SK-N-SH treated with all-trans-retinoic acid at 6 μM for 48 hours (cell line): ENCODE measurements around the gene SDK2.

Experiments used
- ARNTL ChIP-seq: fragments of 450-650 bp; formaldehyde crosslinking; IDR thresholded peaks from 2 replicates; pipeline ENCODE4 v1.5.0; 2020; ENCODE audit warnings: low read depth, mild to moderate bottlenecking, moderate library complexity, borderline replicate concordance
- BACH2 ChIP-seq: fragments of 250-450 bp; sonication (Bioruptor Pico); IDR thresholded peaks from 2 replicates; pipeline ENCODE4 v1.9.0; 2021; ENCODE audit warnings: mild to moderate bottlenecking, borderline replicate concordance
- GLIS3 ChIP-seq: fragments of 250-450 bp; sonication (Bioruptor Pico); IDR thresholded peaks from 2 replicates; pipeline ENCODE4 v1.5.0; 2020; ENCODE audit warnings: mild to moderate bottlenecking, moderate library complexity
- OSR1 ChIP-seq: fragments of 250-450 bp; sonication (Bioruptor Pico); IDR thresholded peaks from 2 replicates; pipeline ENCODE4 v1.8.0; 2022; ENCODE audit warnings: moderate library complexity, mild to moderate bottlenecking, inconsistent platforms
- POU6F1 ChIP-seq: fragments of 250-450 bp; sonication (Bioruptor Pico); IDR thresholded peaks from 2 replicates; pipeline ENCODE4 v1.8.0; 2021; ENCODE audit warnings: low read depth, mild to moderate bottlenecking, moderate library complexity, borderline replicate concordance
- RARB ChIP-seq: fragments of 250-450 bp; sonication (Bioruptor Pico); IDR thresholded peaks from 2 replicates; pipeline ENCODE4 v1.8.0; 2021; ENCODE audit warnings: mild to moderate bottlenecking, moderate library complexity
- TSHZ2 ChIP-seq: fragments of 250-450 bp; sonication (Bioruptor Pico); IDR thresholded peaks from 2 replicates; pipeline ENCODE4 v1.5.0; 2020; ENCODE audit warnings: mild to moderate bottlenecking, moderate library complexity
- ZC3H10 ChIP-seq: fragments of 250-450 bp; sonication (Bioruptor Pico); IDR thresholded peaks from 2 replicates; pipeline ENCODE4 v1.5.1; 2021; ENCODE audit warnings: mild to moderate bottlenecking, moderate library complexity
- ZFP3 ChIP-seq: fragments of 250-450 bp; sonication (Bioruptor Pico); IDR thresholded peaks from 2 replicates; pipeline ENCODE4 v1.5.0; 2020; ENCODE audit warnings: mild to moderate bottlenecking, moderate library complexity
- ZFP30 ChIP-seq: fragments of 450-650 bp; formaldehyde crosslinking; IDR thresholded peaks from 2 replicates; pipeline ENCODE4 v1.5.0; 2022; ENCODE audit warnings: mild to moderate bottlenecking, moderate library complexity
- ZNF565 ChIP-seq: fragments of 450-650 bp; formaldehyde crosslinking; conservative IDR thresholded peaks from 2 replicates; pipeline ENCODE4 v1.5.0; 2020; ENCODE audit warnings: low read depth, mild to moderate bottlenecking, moderate library complexity
- ZNF70 ChIP-seq: fragments of 450-650 bp; formaldehyde crosslinking; IDR thresholded peaks from 2 replicates; pipeline ENCODE4 v1.5.0; 2020; ENCODE audit warnings: mild to moderate bottlenecking, moderate library complexity
- ZNF8 ChIP-seq: fragments of 450-650 bp; formaldehyde crosslinking; IDR thresholded peaks from 2 replicates; pipeline ENCODE4 v1.5.0; 2020; ENCODE audit warnings: mild to moderate bottlenecking, moderate library complexity
- TF ChIP-seq, protein P1 (sequence below): fragments of 250-450 bp; sonication (Bioruptor Pico); IDR thresholded peaks from 2 replicates; pipeline ENCODE4 v1.8.0; 2020; ENCODE audit warnings: mild to moderate bottlenecking, moderate library complexity, borderline replicate concordance

DNA sequence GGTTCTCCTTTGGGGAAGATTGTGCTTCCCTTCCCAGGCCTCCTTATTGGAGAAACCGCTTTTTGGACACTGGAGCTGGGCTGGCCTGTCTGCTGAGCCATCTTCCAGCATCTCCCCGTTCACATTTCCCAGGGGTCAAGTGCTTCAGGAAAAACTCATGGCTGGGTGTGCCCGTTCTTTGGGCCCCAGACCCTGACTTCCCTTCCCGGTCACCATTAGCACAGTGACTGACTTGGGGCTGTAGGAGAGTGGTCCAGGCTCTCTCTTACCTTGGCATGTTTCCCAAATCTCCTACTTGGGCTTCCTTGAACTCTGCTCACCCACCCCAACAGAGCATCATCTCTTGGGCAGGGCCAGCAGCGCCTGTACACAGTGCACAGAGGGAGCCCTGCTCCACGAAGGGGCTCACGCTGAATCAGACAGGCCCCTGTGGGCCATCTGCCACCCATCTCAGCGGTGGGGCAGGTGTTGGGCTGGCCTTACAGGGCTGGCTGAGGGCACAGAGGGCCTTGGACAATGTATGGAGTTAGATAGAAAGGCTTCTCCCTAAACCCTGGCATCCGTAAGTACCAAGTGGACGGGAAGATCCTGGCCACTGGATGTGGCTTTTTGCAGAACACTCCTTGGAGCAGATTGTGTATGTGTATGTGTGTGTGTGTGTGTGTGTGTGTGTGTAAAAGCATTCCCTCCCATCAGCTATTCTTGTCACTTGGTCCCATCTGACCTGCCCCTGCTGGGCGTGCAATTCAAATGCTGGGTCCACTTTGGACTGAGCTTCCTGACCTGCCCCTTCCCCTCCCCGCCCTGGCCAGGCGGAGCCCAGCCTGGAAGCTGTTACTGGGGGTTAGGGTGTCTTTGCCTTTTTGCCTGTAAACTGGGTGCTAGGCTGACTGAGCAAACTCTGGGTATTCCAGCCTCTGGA is 307.6 kb downstream of the SDK2 start:
- TF ChIP-seq POU6F1 (CRISPR knock-in tag) (no peak), ZFP3 (CRISPR knock-in tag) (no peak), TSHZ2 (CRISPR knock-in tag) (no peak), GLIS3 (CRISPR knock-in tag) (no peak), ZNF8 (CRISPR knock-in tag) (no peak), OSR1 (CRISPR knock-in tag) (no peak), ARNTL (no peak), RARB (CRISPR knock-in tag) (no peak), ZNF565 (CRISPR knock-in tag) (no peak), BACH2 (no peak), ZC3H10 (CRISPR knock-in tag) (no peak), ZNF70 (CRISPR knock-in tag) (no peak), ZFP30 (CRISPR knock-in tag) (no peak)
- TF ChIP-seq, protein P1, sequence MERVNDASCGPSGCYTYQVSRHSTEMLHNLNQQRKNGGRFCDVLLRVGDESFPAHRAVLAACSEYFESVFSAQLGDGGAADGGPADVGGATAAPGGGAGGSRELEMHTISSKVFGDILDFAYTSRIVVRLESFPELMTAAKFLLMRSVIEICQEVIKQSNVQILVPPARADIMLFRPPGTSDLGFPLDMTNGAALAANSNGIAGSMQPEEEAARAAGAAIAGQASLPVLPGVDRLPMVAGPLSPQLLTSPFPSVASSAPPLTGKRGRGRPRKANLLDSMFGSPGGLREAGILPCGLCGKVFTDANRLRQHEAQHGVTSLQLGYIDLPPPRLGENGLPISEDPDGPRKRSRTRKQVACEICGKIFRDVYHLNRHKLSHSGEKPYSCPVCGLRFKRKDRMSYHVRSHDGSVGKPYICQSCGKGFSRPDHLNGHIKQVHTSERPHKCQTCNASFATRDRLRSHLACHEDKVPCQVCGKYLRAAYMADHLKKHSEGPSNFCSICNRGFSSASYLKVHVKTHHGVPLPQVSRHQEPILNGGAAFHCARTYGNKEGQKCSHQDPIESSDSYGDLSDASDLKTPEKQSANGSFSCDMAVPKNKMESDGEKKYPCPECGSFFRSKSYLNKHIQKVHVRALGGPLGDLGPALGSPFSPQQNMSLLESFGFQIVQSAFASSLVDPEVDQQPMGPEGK: no peak
